ENCODE results near the gene IRF6.

Gene IRF6

GRCh38 chr1:209791920-209792319, 14.0 kb downstream of the IRF6 start:
- CTCF ChIA-PET: interaction anchor here (0.9 to 1.7 kb wide), 2 partner anchors 10 to 33 kb away, joined by 3 to 4 read pairs; no protein-coding TSS in a partner anchor
- no peak for TF ChIP-seq CTCF (IDR thresholded peaks at IDR 0.05; ENCODE audit: insufficient read depth, low read length, missing control alignments)
- POLR2A ChIA-PET: no interaction called here
- H3K4me3 ChIP-seq (ENCODE audit: low read depth, low read length): no peak overlapping the region
- no peak for DNase-seq (ENCODE audit: low read depth, low spot score)

GRCh38 chr1:209790286-209791193, 15.4 kb downstream of the IRF6 start:
- DNase-seq (ENCODE audit: low read depth, low spot score): no peak
- POLR2A ChIA-PET: no interaction called here
- CTCF ChIA-PET: interaction anchor here (1.1 to 1.7 kb wide), 2 partner anchors 32 to 35 kb away, joined by 3 to 4 read pairs; no protein-coding TSS in a partner anchor
- H3K4me3 ChIP-seq (ENCODE audit: low read depth, low read length): no peak overlapping the region
- no peak for TF ChIP-seq CTCF (IDR thresholded peaks at IDR 0.05; ENCODE audit: insufficient read depth, low read length, missing control alignments)

DNA sequence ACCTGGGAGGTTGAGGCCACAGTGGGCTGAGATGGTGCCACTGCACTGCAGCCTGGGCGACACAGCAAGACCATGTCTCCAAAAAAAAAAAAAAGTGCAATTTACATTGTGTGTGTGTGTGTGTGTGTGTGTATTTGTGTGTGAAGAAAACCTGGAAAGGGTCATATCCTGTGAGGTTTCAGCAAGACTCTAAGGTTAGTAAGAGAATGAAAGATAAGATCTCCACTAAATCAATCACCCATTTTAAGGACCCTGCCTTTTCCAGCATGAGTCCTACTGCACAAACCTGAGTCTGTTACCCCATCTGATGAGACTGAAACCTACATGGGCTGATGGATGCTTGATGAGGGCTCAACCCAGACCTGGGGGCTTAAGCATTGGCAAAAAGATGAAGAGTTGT, 16.7 kb downstream of the IRF6 start:
- CTCF ChIA-PET: no interaction called here
- POLR2A ChIA-PET: no interaction called here
- no peak for DNase-seq (ENCODE audit: low read depth, low spot score)
- no peak overlapping the region for H3K4me3 ChIP-seq (ENCODE audit: low read depth, low read length)
- TF ChIP-seq CTCF (IDR thresholded peaks at IDR 0.05; ENCODE audit: insufficient read depth, low read length, missing control alignments): no peak

DNA sequence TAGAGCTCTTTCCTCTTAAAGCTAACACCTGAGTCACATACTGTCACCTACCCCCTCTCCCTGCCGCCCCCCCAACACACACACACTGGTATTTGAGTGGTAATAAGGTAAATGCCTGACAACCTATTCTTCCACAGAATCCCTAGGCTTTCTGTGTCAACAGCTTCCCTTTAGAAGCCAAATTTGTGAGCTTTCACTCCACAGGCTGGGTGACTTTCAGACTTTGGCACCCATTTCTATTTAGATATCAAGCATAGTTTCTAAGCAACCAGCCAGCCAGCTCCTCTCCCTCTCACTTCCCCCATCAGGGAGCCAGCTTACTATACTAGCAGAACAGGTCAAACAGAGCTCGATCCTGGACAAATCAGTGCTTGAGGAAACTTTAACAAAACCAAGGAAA, 18.4 kb downstream of the IRF6 start:
- DNase-seq (ENCODE audit: low read depth, low spot score): no peak
- ChIA-PET CTCF (interaction anchor here (0.9 to 2.1 kb wide), 5 partner anchors 10 to 93 kb away, joined by 3 to 11 read pairs (median 3); no protein-coding TSS in a partner anchor), POLR2A (no interaction called here)
- no peak overlapping the region for H3K4me3 ChIP-seq (ENCODE audit: low read depth, low read length)
- TF ChIP-seq CTCF (IDR thresholded peaks at IDR 0.05; ENCODE audit: insufficient read depth, low read length, missing control alignments): no peak

DNA sequence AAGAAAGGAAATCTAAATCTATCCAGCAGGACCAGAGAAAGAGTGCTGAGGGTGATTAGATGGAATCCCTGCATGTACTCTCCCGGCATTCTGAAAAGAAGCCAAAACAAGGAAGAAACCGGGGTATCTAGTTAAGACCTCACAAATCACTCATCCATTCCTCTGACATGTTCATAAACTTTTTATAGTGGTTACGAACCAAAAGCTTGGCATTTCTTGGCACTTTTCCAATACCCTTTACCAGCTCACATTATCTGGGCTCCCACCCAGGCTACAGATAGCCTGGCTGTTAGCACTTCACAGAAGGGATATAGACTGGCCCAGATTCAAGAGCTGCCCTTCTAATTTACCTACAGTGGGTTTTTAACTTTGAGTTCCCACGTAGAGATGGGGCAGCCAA, 19.8 kb downstream of the IRF6 start:
- no peak for DNase-seq (ENCODE audit: low read depth, low spot score)
- ChIA-PET CTCF (interaction anchor here (1.5 to 2.1 kb wide), 2 partner anchors 35 to 38 kb away, joined by 4 to 6 read pairs; no protein-coding TSS in a partner anchor), POLR2A (no interaction called here)
- no peak overlapping the region for H3K4me3 ChIP-seq (ENCODE audit: low read depth, low read length)
- no peak for TF ChIP-seq CTCF (IDR thresholded peaks at IDR 0.05; ENCODE audit: insufficient read depth, low read length, missing control alignments)

- no peak overlapping the region for H3K4me3 ChIP-seq (ENCODE audit: low read depth, low read length)
- TF ChIP-seq CTCF (IDR thresholded peaks at IDR 0.05; ENCODE audit: insufficient read depth, low read length, missing control alignments): no peak
- no peak for DNase-seq (ENCODE audit: low read depth, low spot score)
- ChIA-PET POLR2A (no interaction called here), CTCF (interaction anchor here (1.3 to 1.5 kb wide), 2 partner anchors 12 to 38 kb away, joined by 4 read pairs; no protein-coding TSS in a partner anchor)
Observed at GRCh38 chr1:209785592-209785991, 20.4 kb downstream of the IRF6 start.

All from AG04449 (cell line).